Mesenchymal stem cell (in vitro differentiated cells and primary cell): ENCODE measurements around the gene USP19. TPM values are rescaled to one million over a fixed set of nuclear protein-coding genes. Genes with fewer than 3 reads are reported as not detected.

Source experiments
- DNase-seq: peaks from one replicate; pipeline ENCODE4 v3.0.0-alpha.2; 2013
- H2AFZ ChIP-seq: one replicate; pipeline ENCODE4 v1.6.1; 2013; ENCODE audit warnings: low read depth, mild to moderate bottlenecking, control low read depth, inconsistent platforms, low read length, moderate library complexity
- H2AK5ac ChIP-seq: 2 replicates; pipeline ENCODE4 v1.6.1; 2013; ENCODE audit warnings: low read length, moderate library complexity, mild to moderate bottlenecking, inconsistent platforms; ENCODE audit not compliant: severe bottlenecking
- H2BK120ac ChIP-seq: one replicate; pipeline ENCODE4 v1.6.1; 2013; ENCODE audit warnings: low read depth, mild to moderate bottlenecking, inconsistent platforms, low read length, moderate library complexity
- H2BK12ac ChIP-seq, 2 experiments: one replicate each; pipeline ENCODE4 v1.6.1; 2013; ENCODE audit warnings: inconsistent platforms in 2 of 2, low read length in 2 of 2, mild to moderate bottlenecking in 2 of 2, moderate library complexity in 2 of 2, control low read depth in 1 of 2
- H2BK15ac ChIP-seq: one replicate; pipeline ENCODE4 v1.6.1; 2013; ENCODE audit warnings: mild to moderate bottlenecking, low read depth, inconsistent platforms; ENCODE audit not compliant: poor library complexity, severe bottlenecking
- H2BK5ac ChIP-seq: 2 replicates; pipeline ENCODE4 v1.6.1; 2013; ENCODE audit warnings: low read depth, mild to moderate bottlenecking, low read length, control low read depth, inconsistent platforms; ENCODE audit not compliant: poor library complexity, severe bottlenecking
- H3K14ac ChIP-seq, 2 experiments: one replicate each; pipeline ENCODE4 v1.6.1; 2013; ENCODE audit warnings: inconsistent platforms in 2 of 2, low read length in 2 of 2, control low read depth in 1 of 2, mild to moderate bottlenecking in 1 of 2, moderate library complexity in 1 of 2
- H3K18ac ChIP-seq, 2 experiments: one replicate each; pipeline ENCODE4 v1.6.1; 2013; ENCODE audit warnings: inconsistent platforms in 2 of 2, low read length in 2 of 2, control low read depth in 1 of 2, low read depth in 1 of 2, mild to moderate bottlenecking in 1 of 2
- H3K23ac ChIP-seq, 2 experiments: one replicate each; pipeline ENCODE4 v1.6.1; 2013; ENCODE audit warnings: inconsistent platforms in 2 of 2, low read length in 2 of 2, mild to moderate bottlenecking in 2 of 2, moderate library complexity in 2 of 2, control low read depth in 1 of 2
- H3K27ac ChIP-seq: 2 replicates; pipeline ENCODE4 v1.5.1; 2013; ENCODE audit warnings: mild to moderate bottlenecking, moderate library complexity, low read length, control low read depth, inconsistent platforms; ENCODE audit not compliant: poor library complexity, severe bottlenecking
- H3K27me3 ChIP-seq, 2 experiments: 2 replicates each; pipeline versions ENCODE4 v1.6.1 to v1.7.0; 2013; ENCODE audit warnings: low read length in 2 of 2, mild to moderate bottlenecking in 2 of 2, moderate library complexity in 2 of 2, control low read depth in 1 of 2, inconsistent platforms in 1 of 2; ENCODE audit not compliant: control insufficient read depth in 1 of 2, insufficient read depth in 1 of 2
- H3K36me3 ChIP-seq, 2 experiments: 2 replicates each; pipeline versions ENCODE4 v1.6.1 to v1.7.0; 2013; ENCODE audit warnings: low read length in 2 of 2, control low read depth in 1 of 2, inconsistent platforms in 1 of 2, low read depth in 1 of 2, mild to moderate bottlenecking in 1 of 2; ENCODE audit not compliant: insufficient read depth in 2 of 2, control insufficient read depth in 1 of 2
- H3K4ac ChIP-seq, 2 experiments: one replicate each; pipeline ENCODE4 v1.6.1; 2013; ENCODE audit warnings: inconsistent platforms in 2 of 2, low read length in 2 of 2, mild to moderate bottlenecking in 2 of 2, moderate library complexity in 2 of 2, control low read depth in 1 of 2, low read depth in 1 of 2
- H3K4me1 ChIP-seq: 2 replicates; pipeline ENCODE4 v1.6.1; 2013; ENCODE audit warnings: low read depth, low read length, control low read depth; ENCODE audit not compliant: control insufficient read depth, insufficient read depth
- H3K4me2 ChIP-seq: 2 replicates; pipeline ENCODE4 v1.6.1; 2013; ENCODE audit warnings: low read length, mild to moderate bottlenecking, inconsistent platforms; ENCODE audit not compliant: poor library complexity, severe bottlenecking
- H3K4me3 ChIP-seq, 2 experiments: 2 replicates each; pipeline versions ENCODE4 v1.5.1 to v1.7.0; 2013; ENCODE audit warnings: low read length in 2 of 2, mild to moderate bottlenecking in 2 of 2, control low read depth in 1 of 2, low read depth in 1 of 2; ENCODE audit not compliant: insufficient read depth in 1 of 2
- H3K79me1 ChIP-seq: replicated peaks from 2 replicates; pipeline ENCODE4 v1.6.1; 2013; ENCODE audit warnings: mild to moderate bottlenecking, control low read depth, low read length, inconsistent platforms; ENCODE audit not compliant: poor library complexity, severe bottlenecking
- H3K9ac ChIP-seq: 2 replicates; pipeline ENCODE4 v1.7.0; 2013; ENCODE audit warnings: mild to moderate bottlenecking, low read length, moderate library complexity
- H3K9me3 ChIP-seq: 2 replicates; pipeline ENCODE4 v1.7.0; 2013; ENCODE audit warnings: mild to moderate bottlenecking, low read length; ENCODE audit not compliant: control insufficient read depth
- H4K8ac ChIP-seq: one replicate; pipeline ENCODE4 v1.6.1; 2013; ENCODE audit warnings: inconsistent platforms, mild to moderate bottlenecking, low read length, moderate library complexity
- H4K91ac ChIP-seq: one replicate; pipeline ENCODE4 v1.6.1; 2013; ENCODE audit warnings: mild to moderate bottlenecking, low read length, inconsistent platforms
- WGBS: methylation state at CpG from one replicate; pipeline ENCODE4 v1.1.7; 2013; ENCODE audit warnings: mixed read lengths; 5-methylcytosine and 5-hydroxymethylcytosine counted together
- small RNA-seq: library from polyadenylated mRNA; stranded (forward); fragments of <200 nt; extraction: miRNeasy Mini kit (QIAGEN cat#:217004); gene quantifications from one replicate; pipeline ENCODE3, GENCODE V24; 2013; ENCODE audit warnings: low read depth

Gene USP19

DNA sequence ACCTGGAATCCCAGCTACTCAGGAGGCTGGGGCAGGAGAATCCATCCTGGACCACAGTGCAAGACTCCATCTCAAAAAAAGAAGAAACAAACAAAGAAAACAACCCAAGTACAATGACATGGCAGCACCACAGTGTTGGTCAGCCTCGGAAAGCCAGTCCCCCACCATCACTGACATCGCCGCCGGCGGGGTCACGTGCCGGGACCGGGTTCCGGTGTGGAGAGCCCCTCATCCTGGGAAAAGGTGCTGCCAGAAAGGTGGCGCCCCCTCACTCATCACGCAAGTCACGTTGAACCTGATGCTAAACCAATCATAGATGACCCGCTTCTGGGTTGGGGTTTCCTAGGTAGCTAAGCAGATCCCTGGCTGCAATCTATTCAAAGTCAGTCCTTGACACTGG, 44.5 kb downstream of the USP19 start:
- H3K4me1 ChIP-seq = no peaks in the 10 kb centered on the region
- H3K27me3 ChIP-seq = no peaks in the 10 kb centered on the region
- no peak overlapping the region for H3K4ac ChIP-seq
- no peak overlapping the region for H3K4me3 ChIP-seq
- peak overlapping the region; percentile 49 for H2BK15ac ChIP-seq
- peak overlapping the region; percentile 74 for H2BK5ac ChIP-seq
- peak overlapping the region in 1 of 2 experiments; percentile 66 for H2BK12ac ChIP-seq
- no peaks in the 10 kb centered on the region for H3K9me3 ChIP-seq
- H3K27ac ChIP-seq = no peak overlapping the region
- peaks cover 48 to 75% of the 10 kb centered on the region in 2 experiments for H3K36me3 ChIP-seq
- no peak overlapping the region for H4K91ac ChIP-seq
- WGBS = 98% methylated on average over 13 of the region's 13 CpGs
- no peak overlapping the region for H2AK5ac ChIP-seq
- no peak overlapping the region for H4K8ac ChIP-seq
- no peak overlapping the region for H3K23ac ChIP-seq
- H3K9ac ChIP-seq = no peak overlapping the region
- H2BK120ac ChIP-seq = no peak overlapping the region
- no peak overlapping the region for H3K4me2 ChIP-seq
- peaks cover 35% of the 10 kb centered on the region for H3K79me1 ChIP-seq
- no peak overlapping the region for H3K18ac ChIP-seq
- no peak overlapping the region for H2AFZ ChIP-seq
- DNase-seq = no peak
- no peak overlapping the region for H3K14ac ChIP-seq

Small RNA genes within 50 kb of the gene (small RNA-seq; reads per million reads assigned to genes)
- not detected for gene RN7SL182P
